Subcutaneous abdominal adipose tissue (tissue), 5 donors: ENCODE measurements around the gene BTNL8.

Experiments
- H3K27ac ChIP-seq: one replicate; pipeline ENCODE4 v1.7.0; 2013; ENCODE audit warnings: low read depth, mild to moderate bottlenecking, inconsistent platforms, low read length, moderate library complexity
- H3K27me3 ChIP-seq, 5 donors: one replicate each; pipeline ENCODE4 v1.7.0; 2013; ENCODE audit warnings: low read length in 5 of 5, inconsistent platforms in 1 of 5; ENCODE audit not compliant: control insufficient read depth in 5 of 5, insufficient read depth in 4 of 5
- H3K36me3 ChIP-seq, 5 donors: one replicate each; pipeline ENCODE4 v1.7.0; 2013; ENCODE audit warnings: low read length in 5 of 5; ENCODE audit not compliant: control insufficient read depth in 5 of 5, insufficient read depth in 5 of 5
- H3K4me1 ChIP-seq, 5 donors: one replicate each; pipeline ENCODE4 v1.7.0; 2013; ENCODE audit warnings: low read length in 5 of 5, mild to moderate bottlenecking in 3 of 5, moderate library complexity in 1 of 5; ENCODE audit not compliant: control insufficient read depth in 5 of 5, insufficient read depth in 5 of 5
- H3K4me3 ChIP-seq, 5 donors: one replicate each; pipeline ENCODE4 v1.7.0; 2013; ENCODE audit warnings: low read length in 5 of 5, low read depth in 1 of 5
- H3K9ac ChIP-seq, 5 donors: one replicate each; pipeline ENCODE4 v1.7.0; 2013; ENCODE audit warnings: low read length in 5 of 5, mild to moderate bottlenecking in 4 of 5, moderate library complexity in 3 of 5
- H3K9me3 ChIP-seq, 5 donors: one replicate each; pipeline ENCODE4 v1.7.0; 2013; ENCODE audit warnings: low read length in 5 of 5; ENCODE audit not compliant: control insufficient read depth in 5 of 5
- donor health status: healthy.
- donor health status: healthy.
- donor health status: healthy.
- donor health status: healthy.
- donor health status: healthy.

BTNL8 gene

DNA sequence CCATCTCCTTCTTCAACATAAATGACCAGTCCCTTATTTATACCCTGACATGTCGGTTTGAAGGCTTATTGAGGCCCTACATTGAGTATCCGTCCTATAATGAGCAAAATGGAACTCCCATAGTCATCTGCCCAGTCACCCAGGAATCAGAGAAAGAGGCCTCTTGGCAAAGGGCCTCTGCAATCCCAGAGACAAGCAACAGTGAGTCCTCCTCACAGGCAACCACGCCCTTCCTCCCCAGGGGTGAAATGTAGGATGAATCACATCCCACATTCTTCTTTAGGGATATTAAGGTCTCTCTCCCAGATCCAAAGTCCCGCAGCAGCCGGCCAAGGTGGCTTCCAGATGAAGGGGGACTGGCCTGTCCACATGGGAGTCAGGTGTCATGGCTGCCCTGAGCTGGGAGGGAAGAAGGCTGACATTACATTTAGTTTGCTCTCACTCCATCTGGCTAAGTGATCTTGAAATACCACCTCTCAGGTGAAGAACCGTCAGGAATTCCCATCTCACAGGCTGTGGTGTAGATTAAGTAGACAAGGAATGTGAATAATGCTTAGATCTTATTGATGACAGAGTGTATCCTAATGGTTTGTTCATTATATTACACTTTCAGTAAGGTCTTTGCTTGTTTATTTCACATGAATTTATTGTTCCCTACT lies 51.5 kb downstream of the BTNL8 start:
- no peak overlapping the region for H3K9ac ChIP-seq
- no peak overlapping the region for H3K4me3 ChIP-seq
- no peaks in the 10 kb centered on the region for H3K27me3 ChIP-seq
- no peaks in the 10 kb centered on the region for H3K9me3 ChIP-seq
- peaks cover 0 to 7% (median 0%) of the 10 kb centered on the region in 5 donors for H3K4me1 ChIP-seq
- H3K27ac ChIP-seq = no peak overlapping the region
- no peaks in the 10 kb centered on the region for H3K36me3 ChIP-seq

DNA sequence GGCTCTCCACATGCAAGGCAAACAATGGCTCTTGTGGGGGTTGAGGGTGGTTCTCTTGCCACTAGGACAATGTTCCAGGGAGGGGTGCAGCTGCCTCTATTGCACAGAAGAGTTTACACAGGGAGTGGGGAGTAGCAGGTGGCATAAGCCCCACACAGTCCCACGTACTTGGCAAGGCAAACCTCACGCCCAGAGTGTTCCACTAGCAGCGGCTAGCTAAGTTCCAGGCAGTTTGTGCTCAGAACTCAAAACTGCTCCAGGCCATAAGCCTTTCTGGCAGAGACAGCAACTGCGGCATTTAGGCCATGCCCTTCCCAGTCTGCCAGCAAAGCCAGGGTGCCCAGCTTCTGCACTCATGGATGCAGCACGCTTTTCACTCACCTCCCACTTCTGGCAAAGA lies 60.7 kb downstream of the BTNL8 start:
- Histone ChIP-seq H3K4me3 (no peak overlapping the region), H3K27ac (no peak overlapping the region), H3K9ac (no peak overlapping the region), H3K9me3 (peaks cover 0 to 6% (median 0%) of the 10 kb centered on the region in 5 donors), H3K4me1 (no peaks in the 10 kb centered on the region), H3K27me3 (peaks cover 0 to 3% (median 0%) of the 10 kb centered on the region in 5 donors), H3K36me3 (no peaks in the 10 kb centered on the region)

DNA sequence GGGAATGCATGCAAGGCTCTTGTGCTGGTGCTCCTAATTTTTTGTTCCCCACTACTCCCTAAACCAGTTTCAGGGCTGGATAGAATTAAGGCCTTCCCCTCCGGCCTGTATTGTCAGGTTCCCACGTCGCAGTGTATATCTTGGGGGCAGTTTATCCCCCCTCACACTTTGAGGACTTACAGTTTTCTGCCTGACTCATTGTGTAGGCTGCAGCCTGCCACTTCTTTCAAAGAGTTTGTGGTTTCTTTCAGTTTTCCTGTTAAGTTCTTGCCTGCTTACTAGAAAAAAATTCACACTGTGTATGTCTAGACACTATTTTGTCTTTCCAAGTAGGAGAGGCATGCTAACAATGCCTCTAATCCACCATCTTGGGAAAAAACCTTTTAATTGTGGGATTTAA lies 61.2 kb downstream of the BTNL8 start:
- Histone ChIP-seq H3K36me3 (no peaks in the 10 kb centered on the region), H3K27me3 (peaks cover 0 to 3% (median 0%) of the 10 kb centered on the region in 5 donors), H3K9me3 (peaks cover 0 to 6% (median 0%) of the 10 kb centered on the region in 5 donors), H3K4me3 (no peak overlapping the region), H3K27ac (no peak overlapping the region), H3K4me1 (no peaks in the 10 kb centered on the region), H3K9ac (no peak overlapping the region)

DNA sequence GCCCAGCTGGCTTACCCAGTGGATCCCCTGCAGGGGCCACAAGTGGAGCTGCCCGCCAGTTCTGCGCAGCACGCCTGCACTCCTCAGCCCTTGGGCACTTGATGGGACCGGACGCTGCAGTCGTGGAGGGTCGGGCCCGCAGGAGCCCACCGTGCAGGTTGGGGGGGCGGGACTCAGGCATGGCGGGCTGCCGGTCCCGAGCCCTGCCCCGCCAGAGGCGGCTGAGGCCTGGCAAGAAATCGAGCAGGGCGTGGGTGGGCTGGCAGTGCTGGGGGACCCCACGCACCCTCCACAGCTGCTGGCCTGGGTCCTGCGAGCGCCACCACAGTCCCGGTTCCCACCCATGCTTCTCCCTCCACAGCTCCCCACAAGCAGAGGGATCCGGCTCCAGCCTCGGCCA lies 70.4 kb downstream of the BTNL8 start:
- Histone ChIP-seq H3K4me1 (no peaks in the 10 kb centered on the region), H3K27ac (no peak overlapping the region), H3K4me3 (no peak overlapping the region), H3K27me3 (no peaks in the 10 kb centered on the region), H3K9ac (no peak overlapping the region), H3K9me3 (peaks cover 0 to 8% (median 0%) of the 10 kb centered on the region in 5 donors), H3K36me3 (no peaks in the 10 kb centered on the region)

DNA sequence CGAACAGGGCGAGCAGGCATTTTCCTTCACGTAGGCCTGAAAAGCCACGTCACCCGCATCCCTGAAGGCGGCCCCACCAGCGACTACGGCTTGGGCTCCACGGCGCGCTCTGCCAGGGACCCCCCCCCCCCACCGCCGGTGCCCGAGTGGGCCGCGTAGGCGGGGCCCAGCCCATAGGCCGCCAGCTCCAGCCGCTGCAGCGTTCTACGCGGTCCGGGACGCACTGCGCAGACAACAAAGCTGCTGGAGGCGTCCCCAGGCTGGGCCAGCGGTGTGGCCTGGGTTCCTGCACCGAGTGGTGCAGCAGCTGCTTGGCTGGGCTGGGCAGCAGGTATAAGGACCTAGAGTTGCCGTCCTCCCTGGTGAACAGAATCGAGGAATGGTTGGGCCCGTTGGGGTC lies 71.4 kb downstream of the BTNL8 start:
- H3K4me3 ChIP-seq = no peak overlapping the region
- H3K9ac ChIP-seq = no peak overlapping the region
- H3K36me3 ChIP-seq = no peaks in the 10 kb centered on the region
- no peaks in the 10 kb centered on the region for H3K4me1 ChIP-seq
- H3K27ac ChIP-seq = no peak overlapping the region
- H3K27me3 ChIP-seq = no peaks in the 10 kb centered on the region
- peaks cover 0 to 8% (median 0%) of the 10 kb centered on the region in 5 donors for H3K9me3 ChIP-seq

DNA sequence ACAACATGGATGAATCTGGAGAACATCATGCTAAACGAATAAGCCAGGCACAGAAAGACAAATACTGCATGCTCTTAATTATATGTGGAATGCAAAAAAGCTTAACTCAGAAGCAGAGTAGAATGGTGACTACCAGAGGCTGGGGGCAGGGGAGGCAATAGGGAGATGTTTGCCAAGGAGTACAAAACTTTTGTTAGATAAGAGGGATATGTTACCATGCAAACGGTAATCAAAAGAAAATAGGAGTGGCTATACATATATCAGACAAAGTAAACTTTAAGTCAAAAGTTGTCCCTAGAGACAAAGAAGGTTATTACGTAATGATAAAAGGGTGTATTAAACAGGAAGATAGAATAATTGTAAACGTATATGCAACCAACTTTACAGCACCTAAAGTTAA lies 71.9 kb downstream of the BTNL8 start:
- Histone ChIP-seq H3K36me3 (no peaks in the 10 kb centered on the region), H3K9me3 (peaks cover 0 to 8% (median 0%) of the 10 kb centered on the region in 5 donors), H3K27me3 (no peaks in the 10 kb centered on the region), H3K9ac (no peak overlapping the region), H3K4me1 (no peaks in the 10 kb centered on the region), H3K4me3 (no peak overlapping the region), H3K27ac (no peak overlapping the region)

DNA sequence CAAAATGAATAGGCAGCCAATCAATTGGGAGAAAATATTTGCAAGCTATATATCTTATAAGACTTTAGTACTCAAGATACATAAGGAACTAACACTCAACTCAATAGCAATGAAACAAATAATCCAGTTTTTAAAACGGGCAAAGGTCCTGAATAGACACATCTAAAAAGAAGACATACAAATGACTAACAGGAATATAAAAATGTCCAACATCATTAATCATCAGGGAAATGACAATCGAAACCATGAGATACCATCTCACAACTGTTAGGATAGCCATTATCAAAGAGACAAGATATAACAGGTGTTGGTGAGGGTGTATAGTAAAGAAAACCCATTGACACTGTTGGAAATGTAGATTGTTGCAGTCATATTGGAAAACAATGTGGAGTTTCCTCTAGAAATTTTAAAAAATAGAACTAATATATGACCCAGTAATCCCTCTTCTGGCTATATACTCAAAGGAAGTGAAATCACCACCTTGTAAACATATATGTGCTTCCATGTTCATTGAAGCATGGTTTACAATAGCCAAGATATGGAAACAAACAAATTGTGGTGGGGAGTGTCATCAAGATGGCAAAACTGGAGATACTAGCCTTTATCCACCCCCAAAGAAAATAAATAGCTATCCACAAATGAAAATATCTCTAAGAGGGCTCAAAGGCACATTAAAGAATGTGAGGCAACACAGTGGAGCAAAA lies 75.8 kb downstream of the BTNL8 start:
- H3K4me1 ChIP-seq = no peaks in the 10 kb centered on the region
- H3K27me3 ChIP-seq = no peaks in the 10 kb centered on the region
- H3K9ac ChIP-seq = no peak overlapping the region
- H3K9me3 ChIP-seq = peaks cover 0 to 8% (median 0%) of the 10 kb centered on the region in 5 donors
- H3K4me3 ChIP-seq = no peak overlapping the region
- H3K27ac ChIP-seq = no peak overlapping the region
- no peaks in the 10 kb centered on the region for H3K36me3 ChIP-seq

DNA sequence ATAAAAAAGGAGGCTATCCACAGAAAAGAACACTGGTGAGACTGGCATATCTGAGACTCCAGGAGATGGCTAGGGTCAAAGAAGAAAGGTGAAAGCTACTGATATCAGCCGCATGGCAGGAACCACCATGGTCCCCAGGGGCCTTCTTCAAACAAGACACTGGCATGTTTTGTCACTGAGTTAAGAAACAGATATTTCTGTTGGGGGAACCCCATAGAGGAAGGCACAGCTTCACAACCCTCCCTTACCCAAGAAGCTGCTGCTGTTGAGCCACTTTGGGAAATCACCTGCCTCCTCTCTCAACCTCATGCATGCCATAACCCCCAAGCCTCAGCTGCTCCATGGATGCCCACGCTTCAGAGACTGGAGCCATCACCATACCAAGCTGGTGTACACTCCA lies 76.4 kb downstream of the BTNL8 start:
- Histone ChIP-seq H3K27ac (no peak overlapping the region), H3K27me3 (no peaks in the 10 kb centered on the region), H3K4me3 (no peak overlapping the region), H3K9ac (no peak overlapping the region), H3K9me3 (peaks cover 0 to 8% (median 0%) of the 10 kb centered on the region in 5 donors), H3K4me1 (no peaks in the 10 kb centered on the region), H3K36me3 (no peaks in the 10 kb centered on the region)

DNA sequence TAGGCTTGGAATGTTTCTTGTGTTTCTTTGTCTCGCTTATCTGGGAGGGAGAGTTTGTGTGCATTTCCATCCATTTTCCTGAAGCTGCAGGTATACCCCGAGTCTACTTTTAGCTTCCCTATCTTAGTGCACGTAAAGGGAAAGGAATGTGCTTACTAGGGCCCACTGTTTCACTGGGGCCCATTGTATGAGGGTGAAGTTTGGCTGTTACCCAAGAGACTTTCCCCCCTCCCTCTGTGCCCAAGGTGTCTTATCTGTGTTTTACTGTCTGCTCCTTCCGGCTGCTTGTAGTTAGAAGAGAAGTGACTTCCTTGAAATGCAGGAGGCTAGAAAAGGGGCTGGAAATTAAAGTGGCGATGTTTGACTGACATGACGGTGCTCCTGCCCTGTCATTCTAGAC lies 77.6 kb downstream of the BTNL8 start:
- Histone ChIP-seq H3K4me1 (no peaks in the 10 kb centered on the region), H3K4me3 (no peak overlapping the region), H3K36me3 (no peaks in the 10 kb centered on the region), H3K9me3 (peaks cover 0 to 8% (median 0%) of the 10 kb centered on the region in 5 donors), H3K27ac (no peak overlapping the region), H3K27me3 (peaks cover 0 to 1% (median 0%) of the 10 kb centered on the region in 5 donors), H3K9ac (no peak overlapping the region)

DNA sequence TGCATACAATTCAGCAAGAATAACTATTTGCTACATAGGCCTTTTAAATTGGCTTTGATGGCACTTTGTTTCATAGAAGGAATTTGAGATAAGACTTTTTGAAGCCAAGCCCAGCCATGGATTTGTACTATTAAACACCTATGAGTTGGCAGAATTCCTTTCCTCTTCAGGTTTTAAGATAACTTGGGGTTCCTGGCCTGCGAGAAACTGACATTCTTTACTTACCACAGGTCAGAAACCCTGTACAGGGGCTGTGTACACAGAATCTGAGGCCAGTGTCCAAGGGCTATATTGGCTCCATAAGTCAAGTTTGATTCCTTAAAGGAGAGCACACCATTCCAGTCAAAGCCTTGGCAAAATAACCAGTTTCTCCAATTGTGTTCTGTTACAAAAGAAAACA lies 78.9 kb downstream of the BTNL8 start:
- Histone ChIP-seq H3K9ac (no peak overlapping the region), H3K36me3 (no peaks in the 10 kb centered on the region), H3K9me3 (peaks cover 0 to 5% (median 0%) of the 10 kb centered on the region in 5 donors), H3K27ac (no peak overlapping the region), H3K27me3 (peaks cover 0 to 7% (median 0%) of the 10 kb centered on the region in 5 donors), H3K4me3 (no peak overlapping the region), H3K4me1 (peaks cover 0 to 7% (median 0%) of the 10 kb centered on the region in 5 donors)
